K562 (cell line): ENCODE data around the gene CWC22. TPM values are rescaled to one million over a fixed set of nuclear protein-coding genes. Genes with fewer than 3 reads are reported as not detected.
A peak's percentile ranks its signal among the peaks of the same experiment; 100 is the strongest.

ENCODE experiments used
- BRD9 ChIP-seq: fragments of 450-650 bp; IDR thresholded peaks from 2 replicates; pipeline ENCODE4 v1.6.1; 2018; ENCODE audit warnings: low read depth; ENCODE audit not compliant: partially characterized antibody
- EHMT2 ChIP-seq: fragments of 450-650 bp; IDR thresholded peaks from 2 replicates; pipeline ENCODE4 v1.6.1; 2018; ENCODE audit warnings: antibody characterized with exemption
- EP400 ChIP-seq: fragments of 450-650 bp; IDR thresholded peaks from 2 replicates; pipeline ENCODE4 v1.6.1; 2017; ENCODE audit warnings: antibody characterized with exemption, mild to moderate bottlenecking, moderate library complexity
- GATA2 ChIP-seq: sonication (generic); formaldehyde crosslinking; IDR thresholded peaks from 2 replicates; pipeline ENCODE4 v1.4.0; 2020; ENCODE audit warnings: mild to moderate bottlenecking, missing genetic modification reagents
- KLF16 ChIP-seq: IDR thresholded peaks from 2 replicates; pipeline ENCODE4 v1.6.1; 2016; ENCODE audit warnings: antibody characterized with exemption
- KLF6 ChIP-seq: fragments of 250-450 bp; sonication (Bioruptor Pico); IDR thresholded peaks from 2 replicates; pipeline ENCODE4 v1.4.0; 2020; ENCODE audit warnings: mild to moderate bottlenecking, moderate library complexity, borderline replicate concordance
- MYBL2 ChIP-seq, 2 experiments: fragments of 450-650 bp in 1 of 2; sonication (generic) in 1 of 2; formaldehyde crosslinking in 1 of 2; IDR thresholded peaks; 2 replicates each; pipeline versions ENCODE4 v1.6.1 to v1.8.1; 2017 to 2022; ENCODE audit warnings: borderline replicate concordance in 1 of 2, inconsistent platforms in 1 of 2, low read depth in 1 of 2, mild to moderate bottlenecking in 1 of 2, missing genetic modification reagents in 1 of 2, moderate library complexity in 1 of 2
- NFIC ChIP-seq: fragments of 450-650 bp; IDR thresholded peaks from 2 replicates; pipeline ENCODE4 v1.6.1; 2017; ENCODE audit warnings: mild to moderate bottlenecking, inconsistent platforms
- PCBP2 ChIP-seq: fragments of 200-400 bp; formaldehyde crosslinking; IDR thresholded peaks from 2 replicates; pipeline ENCODE4 v1.6.1; 2018; ENCODE audit warnings: low read length, low read depth, mild to moderate bottlenecking, moderate library complexity; ENCODE audit not compliant: poor library complexity, severe bottlenecking
- PURB ChIP-seq: sonication (generic); formaldehyde crosslinking; IDR thresholded peaks from 2 replicates; pipeline ENCODE4 v1.9.0; 2021; ENCODE audit warnings: low read depth, mild to moderate bottlenecking, missing genetic modification reagents
- SIN3B ChIP-seq: fragments of 450-650 bp; IDR thresholded peaks from 2 replicates; pipeline ENCODE4 v1.6.1; 2017; ENCODE audit warnings: low read depth, mild to moderate bottlenecking, moderate library complexity
- STAG1 ChIP-seq: sonication (generic); formaldehyde crosslinking; IDR thresholded peaks from 2 replicates; pipeline ENCODE4 v1.5.0; 2020; ENCODE audit warnings: missing genetic modification reagents, borderline replicate concordance
- TSHZ1 ChIP-seq: fragments of 250-450 bp; sonication (Bioruptor Pico); IDR thresholded peaks from 2 replicates; pipeline ENCODE4 v1.4.0; 2020; ENCODE audit warnings: mild to moderate bottlenecking, moderate library complexity
- ZNF639 ChIP-seq, 2 experiments: fragments of 200-800 bp in 1 of 2; sonication (Bioruptor generic) in 1 of 2; sonication (generic) in 1 of 2; formaldehyde crosslinking in 1 of 2; IDR thresholded peaks in 1 of 2; conservative IDR thresholded peaks in 1 of 2; 2 replicates each; pipeline versions ENCODE4 v1.5.0 to v1.6.1; 2016 to 2020; ENCODE audit warnings: missing compliant biosample characterization in 1 of 2, missing genetic modification characterization in 1 of 2, missing genetic modification reagents in 1 of 2
- polyA plus RNA-seq, 8 experiments: library from polyadenylated mRNA; depleted of rRNA in 4 of 8; stranded (reverse) in 5 of 8; unstranded in 3 of 8; fragments of >200 nt; fragmentation: Nextera tagmentation in 2 of 8; fragmentation: Illumina TruSeq in 1 of 8; extraction: Ambion mirVana in 2 of 8; extraction: Trizol in 1 of 8; gene quantifications; 2 replicates each; pipeline versions ENCODE4 v1.2.1 to v1.2.3, GENCODE V29; 2011 to 2014; ENCODE audit warnings: inconsistent platforms in 1 of 8, missing spikeins in 1 of 8
- total RNA-seq, 7 experiments: library from RNA; depleted of rRNA in 6 of 7; stranded (reverse); fragments of >200 nt in 6 of 7; fragmentation: Illumina TruSeq in 2 of 7; extraction: Trizol in 2 of 7; gene quantifications; 2 replicates each; pipeline versions ENCODE4 v1.2.1 to v1.2.3, GENCODE V29; 2011 to 2021; ENCODE audit warnings: low replicate concordance in 1 of 7
- TF ChIP-seq, protein P1 (sequence below): fragments of 450-650 bp; IDR thresholded peaks from 2 replicates; pipeline ENCODE4 v1.7.1; 2018; ENCODE audit warnings: mild to moderate bottlenecking, low read depth; ENCODE audit not compliant: partially characterized antibody
- TF ChIP-seq, protein P2 (sequence below): conservative IDR thresholded peaks from 2 replicates; pipeline ENCODE4 v1.6.1; 2011; ENCODE audit warnings: low read depth, mild to moderate bottlenecking, low read length; ENCODE audit not compliant: control insufficient read depth

The CWC22 gene
- total and polyA plus RNA-seq, 9 of the 15 experiments (the other 6 are each of a cell fraction or from before 2014, with no cell fraction given): 14.5 to 54.2 (median 36.7) TPM

DNA sequence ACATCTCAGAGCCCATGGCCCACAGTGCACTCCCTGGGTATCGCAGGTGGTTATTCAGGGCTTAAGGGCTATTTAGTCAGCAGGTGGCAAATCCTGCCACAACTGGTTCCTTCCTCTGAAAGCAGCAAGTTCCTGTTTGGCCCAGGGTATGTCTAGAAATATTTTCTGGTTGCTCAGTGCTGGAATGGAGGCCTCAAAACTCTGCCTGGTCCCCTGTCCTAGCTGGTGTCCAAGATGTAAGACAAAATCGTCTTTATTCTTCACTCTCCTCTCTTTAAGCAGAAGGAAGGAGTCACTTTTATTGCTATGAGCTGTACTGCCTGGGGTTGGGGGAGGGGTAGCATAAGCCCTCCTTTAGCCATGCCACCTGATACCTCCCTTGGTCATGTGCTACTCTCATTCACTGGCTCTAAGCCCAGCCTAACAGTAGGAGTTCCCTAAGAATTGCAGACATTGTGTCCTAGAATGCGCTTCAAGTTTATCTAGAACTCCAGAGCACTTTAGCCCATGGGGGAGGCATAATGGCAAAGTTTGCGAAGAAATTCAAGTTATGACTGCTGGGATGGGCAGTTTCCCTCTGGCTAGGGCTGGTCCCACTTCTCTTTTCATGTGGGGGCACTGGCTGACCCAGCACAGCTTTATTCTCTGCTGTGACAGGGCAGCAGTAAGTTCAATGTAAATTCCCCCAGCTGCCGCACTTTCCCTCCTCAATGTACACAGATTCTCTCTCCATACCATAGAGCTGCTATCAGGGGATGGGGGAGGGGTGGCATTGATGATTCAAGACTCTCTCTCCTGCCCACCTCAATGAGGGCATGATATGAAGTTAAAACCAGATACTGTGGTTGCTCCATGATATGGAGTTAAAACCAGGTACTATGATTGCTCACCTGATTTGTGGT is 27.1 kb upstream of the CWC22 start (continued):
- TF ChIP-seq KLF6 (CRISPR knock-in tag) (no peak), SIN3B (no peak), EP400 (no peak), BRD9 (no peak), MYBL2 (IDR thresholded peaks at IDR 0.05; ENCODE audit: low read depth) (no peak), MYBL2 (CRISPR knock-in tag; IDR thresholded peaks at IDR 0.05; ENCODE audit: borderline replicate concordance) (no peak), PURB (CRISPR knock-in tag) (no peak), GATA2 (CRISPR knock-in tag) (no peak), TSHZ1 (CRISPR knock-in tag) (no peak), ZNF639 (CRISPR knock-in tag; conservative IDR thresholded peaks at IDR 0.05 in 1 of 2, IDR thresholded peaks at IDR 0.05 in 1 of 2) (0 out of 4 replicates have a peak, but pooled peaks of 1 of the 2 experiments have one; percentile 43), KLF16 (no peak), NFIC (peak; percentile 62), EHMT2 (0 out of 2 replicates have a peak, but pooled peaks have one; percentile 25), PCBP2 (no peak), STAG1 (no peak)
- TF ChIP-seq, protein P1, sequence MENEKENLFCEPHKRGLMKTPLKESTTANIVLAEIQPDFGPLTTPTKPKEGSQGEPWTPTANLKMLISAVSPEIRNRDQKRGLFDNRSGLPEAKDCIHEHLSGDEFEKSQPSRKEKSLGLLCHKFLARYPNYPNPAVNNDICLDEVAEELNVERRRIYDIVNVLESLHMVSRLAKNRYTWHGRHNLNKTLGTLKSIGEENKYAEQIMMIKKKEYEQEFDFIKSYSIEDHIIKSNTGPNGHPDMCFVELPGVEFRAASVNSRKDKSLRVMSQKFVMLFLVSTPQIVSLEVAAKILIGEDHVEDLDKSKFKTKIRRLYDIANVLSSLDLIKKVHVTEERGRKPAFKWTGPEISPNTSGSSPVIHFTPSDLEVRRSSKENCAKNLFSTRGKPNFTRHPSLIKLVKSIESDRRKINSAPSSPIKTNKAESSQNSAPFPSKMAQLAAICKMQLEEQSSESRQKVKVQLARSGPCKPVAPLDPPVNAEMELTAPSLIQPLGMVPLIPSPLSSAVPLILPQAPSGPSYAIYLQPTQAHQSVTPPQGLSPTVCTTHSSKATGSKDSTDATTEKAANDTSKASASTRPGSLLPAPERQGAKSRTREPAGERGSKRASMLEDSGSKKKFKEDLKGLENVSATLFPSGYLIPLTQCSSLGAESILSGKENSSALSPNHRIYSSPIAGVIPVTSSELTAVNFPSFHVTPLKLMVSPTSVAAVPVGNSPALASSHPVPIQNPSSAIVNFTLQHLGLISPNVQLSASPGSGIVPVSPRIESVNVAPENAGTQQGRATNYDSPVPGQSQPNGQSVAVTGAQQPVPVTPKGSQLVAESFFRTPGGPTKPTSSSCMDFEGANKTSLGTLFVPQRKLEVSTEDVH: no peak
- TF ChIP-seq, protein P2, sequence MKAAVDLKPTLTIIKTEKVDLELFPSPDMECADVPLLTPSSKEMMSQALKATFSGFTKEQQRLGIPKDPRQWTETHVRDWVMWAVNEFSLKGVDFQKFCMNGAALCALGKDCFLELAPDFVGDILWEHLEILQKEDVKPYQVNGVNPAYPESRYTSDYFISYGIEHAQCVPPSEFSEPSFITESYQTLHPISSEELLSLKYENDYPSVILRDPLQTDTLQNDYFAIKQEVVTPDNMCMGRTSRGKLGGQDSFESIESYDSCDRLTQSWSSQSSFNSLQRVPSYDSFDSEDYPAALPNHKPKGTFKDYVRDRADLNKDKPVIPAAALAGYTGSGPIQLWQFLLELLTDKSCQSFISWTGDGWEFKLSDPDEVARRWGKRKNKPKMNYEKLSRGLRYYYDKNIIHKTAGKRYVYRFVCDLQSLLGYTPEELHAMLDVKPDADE: no peak
